Activated T-helper 2 cell treated with anti-CD3 and anti-CD28 coated beads, Interferon-gamma antibody, Interleukin-2, Interleukin-4, amounts not matched to agents 10 μg/mL and 5 μg/mL and 100 μg/mL, durations not matched to agents 14 hours and 24 hours and 36 hours (primary cell): Measurements from ENCODE around the gene PYGL. TPM values are rescaled to one million over a fixed set of nuclear protein-coding genes. Genes with fewer than 3 reads are reported as not detected.
"Not testable (repeated sequence)": the region's sequence is repeated elsewhere in the genome, so short reads cannot be mapped to it uniquely, and the experiment has no call there.

ENCODE experiments used
- DNase-seq: peaks from one replicate; pipeline ENCODE4 v3.0.0; 2021; ENCODE audit warnings: low spot score
- H3K27ac Mint-ChIP-seq: one replicate; pipeline ENCODE4 v1.8.0; 2021; ENCODE audit warnings: mixed read lengths
- H3K27me3 Mint-ChIP-seq: one replicate; pipeline ENCODE4 v1.8.0; 2021; ENCODE audit warnings: low read depth, mixed read lengths
- H3K36me3 Mint-ChIP-seq: one replicate; pipeline ENCODE4 v1.8.0; 2021; ENCODE audit warnings: low read depth, mixed read lengths
- H3K4me1 Mint-ChIP-seq: one replicate; pipeline ENCODE4 v1.8.0; 2021; ENCODE audit warnings: low read depth, mixed read lengths
- H3K4me3 Mint-ChIP-seq: one replicate; pipeline ENCODE4 v1.8.0; 2021; ENCODE audit warnings: low read depth, mild to moderate bottlenecking, moderate library complexity, mixed read lengths
- H3K9me3 Mint-ChIP-seq: one replicate; pipeline ENCODE4 v1.8.0; 2021; ENCODE audit warnings: mixed read lengths
- intact Hi-C: fragments of 100-400 bp; cut with micrococcal nuclease; formaldehyde crosslinking; loops from one replicate; pipeline ENCODE4 v1.15.1; 2023
- total RNA-seq: library from RNA; stranded (reverse); gene quantifications from 2 replicates; pipeline ENCODE4 v1.2.3, GENCODE V29; 2022

The PYGL gene
- total RNA-seq, 1 donor from 2014 or later = 2.1 TPM

- no peak for DNase-seq
- Mint-ChIP-seq H3K27ac (no peak overlapping the region), H3K27me3 (peaks cover 13% of the 10 kb centered on the region), H3K4me1 (no peaks in the 10 kb centered on the region), H3K4me3 (no peak overlapping the region), H3K9me3 (no peaks in the 10 kb centered on the region), H3K36me3 (no peaks in the 10 kb centered on the region)
- intact Hi-C loops = no loop called here
These were observed 23.5 kb upstream of the PYGL start for GRCh38 chr14:50967790-50968189.

GRCh38 chr14:50967103-50967502 lies 22.8 kb upstream of the PYGL start:
- H3K4me3 Mint-ChIP-seq = no peak overlapping the region
- intact Hi-C loops = no loop called here
- no peaks in the 10 kb centered on the region for H3K36me3 Mint-ChIP-seq
- H3K4me1 Mint-ChIP-seq = no peaks in the 10 kb centered on the region
- no peak overlapping the region for H3K27ac Mint-ChIP-seq
- no peak for DNase-seq
- H3K27me3 Mint-ChIP-seq = peaks cover 13% of the 10 kb centered on the region
- no peaks in the 10 kb centered on the region for H3K9me3 Mint-ChIP-seq

- DNase-seq = no peak
- Mint-ChIP-seq H3K9me3 (no peaks in the 10 kb centered on the region), H3K27ac (no peak overlapping the region), H3K27me3 (peaks cover 8% of the 10 kb centered on the region), H3K4me1 (no peaks in the 10 kb centered on the region), H3K4me3 (no peak overlapping the region), H3K36me3 (no peaks in the 10 kb centered on the region)
- intact Hi-C loops = no loop called here
These were observed 20.6 kb upstream of the PYGL start for GRCh38 chr14:50964683-50965390.

DNA sequence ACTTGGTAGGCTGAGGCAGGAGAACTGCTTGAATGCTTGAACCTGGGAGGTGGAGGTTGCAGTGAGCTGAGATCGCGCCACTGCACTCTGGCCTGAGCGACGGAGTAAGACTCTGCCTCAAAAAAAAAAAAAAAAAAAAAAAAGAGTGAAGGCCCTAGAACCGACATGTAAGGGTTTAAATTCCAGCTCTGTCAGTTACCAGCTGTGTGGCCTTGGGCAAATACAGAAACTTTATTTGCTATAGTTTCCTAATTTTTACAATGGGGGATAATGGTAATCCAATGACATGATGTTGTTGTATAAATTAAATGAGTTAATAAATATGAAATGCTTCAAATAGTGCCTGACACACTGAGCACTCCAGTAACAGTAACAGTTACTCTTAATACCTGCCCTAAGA lies 19.6 kb upstream of the PYGL start:
- intact Hi-C loops = no loop called here
- Mint-ChIP-seq H3K9me3 (no peaks in the 10 kb centered on the region), H3K27me3 (peaks cover 7% of the 10 kb centered on the region), H3K4me3 (no peak overlapping the region), H3K36me3 (no peaks in the 10 kb centered on the region), H3K4me1 (no peaks in the 10 kb centered on the region), H3K27ac (no peak overlapping the region)
- DNase-seq = no peak

GRCh38 chr14:50961605-50962221 lies 17.4 kb upstream of the PYGL start:
- Mint-ChIP-seq H3K27me3 (peaks cover 4% of the 10 kb centered on the region), H3K27ac (no peak overlapping the region), H3K36me3 (no peaks in the 10 kb centered on the region), H3K4me1 (no peaks in the 10 kb centered on the region), H3K9me3 (no peaks in the 10 kb centered on the region), H3K4me3 (no peak overlapping the region)
- intact Hi-C loops = no loop called here
- no peak for DNase-seq

DNA sequence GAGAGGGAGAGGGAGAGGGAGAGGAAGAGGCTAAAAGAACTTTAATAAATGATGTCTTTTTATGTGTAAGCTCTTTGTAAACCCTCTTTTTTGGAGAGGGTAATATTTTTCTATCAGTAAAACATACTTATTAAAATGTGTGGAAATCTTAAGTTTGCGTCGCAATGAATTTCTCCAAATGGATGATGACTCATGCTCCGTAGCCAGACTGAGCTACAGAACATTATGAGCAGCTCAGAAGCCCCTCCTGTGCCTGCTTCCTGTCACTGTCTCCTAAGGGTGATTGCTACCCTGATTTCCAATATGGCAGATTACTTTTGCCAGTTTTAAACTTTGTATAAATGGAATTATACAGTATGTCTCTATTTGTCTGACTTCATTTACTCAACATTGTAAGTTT lies 13.0 kb upstream of the PYGL start:
- Mint-ChIP-seq H3K36me3 (no peaks in the 10 kb centered on the region), H3K9me3 (no peaks in the 10 kb centered on the region), H3K4me3 (no peak overlapping the region), H3K27me3 (no peaks in the 10 kb centered on the region), H3K4me1 (peaks cover 15% of the 10 kb centered on the region), H3K27ac (no peak overlapping the region)
- no peak for DNase-seq
- intact Hi-C loops = no loop called here

DNA sequence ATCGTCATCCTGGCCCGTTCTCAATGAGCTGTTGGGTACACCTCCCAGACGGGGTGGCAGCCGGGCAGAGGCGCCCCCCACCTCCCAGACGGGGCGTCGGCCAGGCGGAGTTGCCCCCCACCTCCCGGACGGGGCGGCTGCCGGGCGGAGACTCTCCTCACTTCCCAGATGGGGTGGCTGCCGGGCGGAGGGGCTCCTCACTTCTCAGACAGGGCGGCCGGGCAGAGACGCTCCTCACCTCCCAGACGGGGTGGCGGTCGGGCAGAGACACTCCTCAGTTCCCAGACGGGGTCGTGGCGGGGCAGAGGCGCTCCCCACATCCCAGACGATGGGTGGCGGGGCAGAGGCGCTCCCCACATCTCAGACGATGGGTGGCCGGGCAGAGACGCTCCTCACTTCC lies 12.1 kb upstream of the PYGL start:
- H3K36me3 Mint-ChIP-seq = not testable (repeated sequence)

DNA sequence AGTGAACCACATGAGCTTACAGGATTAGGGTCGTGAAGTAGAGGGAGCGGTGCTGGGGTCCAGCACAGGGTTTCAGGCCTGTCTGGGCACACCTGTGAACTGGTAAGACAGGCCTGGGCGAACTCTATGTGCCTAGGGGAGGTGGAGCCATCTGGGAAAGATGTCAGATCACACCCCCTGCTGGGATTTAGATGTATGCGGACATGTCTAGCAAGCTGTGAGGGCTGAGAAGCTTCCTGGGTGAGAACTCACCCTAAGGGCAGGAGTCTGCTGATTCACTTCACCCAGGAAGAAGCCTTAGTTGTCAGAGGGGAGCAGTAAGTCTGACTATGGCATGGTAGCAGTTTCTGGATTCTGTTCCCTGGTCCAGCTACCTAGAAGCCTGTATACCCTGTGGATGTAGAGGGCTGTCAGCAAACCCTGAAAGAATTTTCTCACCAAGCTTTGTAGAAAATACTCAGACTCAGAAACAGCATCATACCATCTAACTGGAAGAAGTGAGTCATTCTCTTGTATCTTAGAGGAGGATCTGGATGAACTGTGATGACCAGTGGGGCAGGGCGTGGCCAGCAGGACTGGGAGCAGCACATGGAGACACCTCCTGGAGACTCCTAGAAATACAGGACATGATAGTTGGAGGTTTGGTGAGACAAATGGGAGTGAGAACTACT lies 11.2 kb upstream of the PYGL start:
- Mint-ChIP-seq H3K36me3 (no peaks in the 10 kb centered on the region), H3K4me3 (no peak overlapping the region), H3K4me1 (peaks cover 15% of the 10 kb centered on the region), H3K27me3 (peaks cover 2% of the 10 kb centered on the region), H3K27ac (peak overlapping the region; percentile 67), H3K9me3 (no peaks in the 10 kb centered on the region)
- intact Hi-C loops = no loop called here
- DNase-seq = no peak

More for the DNA sequence above, 12.1 kb upstream of the PYGL start:
- H3K4me1 Mint-ChIP-seq = peaks cover 15% of the 10 kb centered on the region
- intact Hi-C loops, H3K4me3 Mint-ChIP-seq, H3K27ac Mint-ChIP-seq, H3K9me3 Mint-ChIP-seq, DNase-seq, H3K27me3 Mint-ChIP-seq: not testable (repeated sequence)

DNA sequence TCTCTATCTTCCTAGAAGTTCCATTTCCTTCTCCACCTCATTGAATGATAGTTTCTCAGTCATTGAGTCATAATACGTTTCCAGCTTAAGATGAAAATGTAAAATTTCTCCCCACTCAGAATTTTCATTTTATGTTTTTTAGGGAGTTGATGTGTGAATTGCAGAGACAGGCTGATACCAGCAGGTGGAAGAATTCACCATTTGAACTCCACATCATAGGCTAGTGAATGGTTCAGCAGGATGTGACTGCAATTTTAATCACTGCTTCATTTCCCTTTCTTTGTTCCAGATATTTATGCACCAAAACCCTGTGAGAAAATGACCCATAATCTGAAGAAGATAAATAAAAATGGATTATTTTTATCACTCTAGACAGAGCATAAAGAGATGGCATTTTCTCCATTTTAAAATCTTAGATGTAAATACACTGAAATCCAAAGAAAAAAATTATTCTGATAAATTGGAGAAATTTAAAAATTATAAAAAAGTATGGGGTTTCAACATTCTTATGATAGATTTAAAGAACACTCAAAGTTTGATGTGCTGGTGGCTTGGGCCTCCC lies 10.6 kb upstream of the PYGL start:
- Mint-ChIP-seq H3K9me3 (no peaks in the 10 kb centered on the region), H3K36me3 (no peaks in the 10 kb centered on the region), H3K27me3 (peaks cover 2% of the 10 kb centered on the region), H3K4me1 (peaks cover 15% of the 10 kb centered on the region), H3K4me3 (no peak overlapping the region), H3K27ac (no peak overlapping the region)
- no peak for DNase-seq
- intact Hi-C loops = no loop called here

- Mint-ChIP-seq H3K27me3 (peaks cover 2% of the 10 kb centered on the region), H3K4me1 (peaks cover 15% of the 10 kb centered on the region), H3K4me3 (no peak overlapping the region), H3K36me3 (no peaks in the 10 kb centered on the region), H3K27ac (no peak overlapping the region), H3K9me3 (no peaks in the 10 kb centered on the region)
- intact Hi-C loops = no loop called here
- no peak for DNase-seq
These were observed 9.2 kb upstream of the PYGL start for GRCh38 chr14:50953502-50953901.

DNA sequence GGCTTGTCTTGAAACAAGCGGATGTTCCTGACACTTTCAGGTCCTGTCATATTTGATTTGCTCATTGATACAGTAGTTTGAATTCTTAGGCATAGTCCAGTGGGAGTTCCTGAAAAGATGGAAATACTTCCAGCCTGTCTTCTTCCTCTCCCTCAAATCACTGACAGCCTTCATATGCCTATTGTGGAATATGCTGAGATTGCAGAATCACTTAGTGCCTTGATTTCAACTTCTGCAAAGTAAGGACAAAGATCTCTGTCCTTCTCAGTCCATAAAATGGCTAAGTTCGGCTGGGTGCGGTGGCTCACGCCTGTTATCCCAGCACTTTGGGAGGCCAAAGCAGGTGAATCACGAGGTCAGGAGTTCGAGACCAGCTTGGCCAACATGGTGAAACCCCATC lies 6.7 kb upstream of the PYGL start:
- intact Hi-C loops = no loop called here
- Mint-ChIP-seq H3K9me3 (no peaks in the 10 kb centered on the region), H3K27me3 (peaks cover 2% of the 10 kb centered on the region), H3K27ac (no peak overlapping the region), H3K4me3 (no peak overlapping the region), H3K36me3 (no peaks in the 10 kb centered on the region), H3K4me1 (peaks cover 15% of the 10 kb centered on the region)
- no peak for DNase-seq

GRCh38 chr14:50948205-50948604 lies 3.9 kb upstream of the PYGL start:
- H3K27me3 Mint-ChIP-seq = peaks cover 11% of the 10 kb centered on the region
- H3K4me1 Mint-ChIP-seq = peaks cover 9% of the 10 kb centered on the region
- no peaks in the 10 kb centered on the region for H3K9me3 Mint-ChIP-seq
- no peak for DNase-seq
- no peak overlapping the region for H3K27ac Mint-ChIP-seq
- intact Hi-C loops = loop anchor here (5.0 kb wide), 1 partner anchor 144 kb away; no protein-coding TSS in a partner anchor
- H3K36me3 Mint-ChIP-seq = no peaks in the 10 kb centered on the region
- H3K4me3 Mint-ChIP-seq = no peak overlapping the region

GRCh38 chr14:50947446-50947845 lies 3.2 kb upstream of the PYGL start:
- Mint-ChIP-seq H3K36me3 (no peaks in the 10 kb centered on the region), H3K4me3 (no peak overlapping the region), H3K27ac (no peak overlapping the region), H3K9me3 (no peaks in the 10 kb centered on the region), H3K27me3 (peaks cover 18% of the 10 kb centered on the region), H3K4me1 (peaks cover 9% of the 10 kb centered on the region)
- DNase-seq = no peak
- intact Hi-C loops = loop anchor here (5.0 kb wide), 1 partner anchor 145 kb away; no protein-coding TSS in a partner anchor
